Measurements from ENCODE around the gene ST8SIA4.
A peak's percentile ranks its signal among the peaks of the same experiment; 100 is the strongest.
"Not testable (repeated sequence)": the region's sequence is repeated elsewhere in the genome, so short reads cannot be mapped to it uniquely, and the experiment has no call there.

Gene ST8SIA4

GRCh38 chr5:100828071-100828897, 74.8 kb downstream of the ST8SIA4 start:
- DNase-seq = no peak

- DNase-seq = no peak
Measured at GRCh38 chr5:100827481-100827889, 75.6 kb downstream of the ST8SIA4 start.

- no peak for DNase-seq
Measured at GRCh38 chr5:100826133-100826532, 76.9 kb downstream of the ST8SIA4 start.

GRCh38 chr5:100824635-100825034, 78.4 kb downstream of the ST8SIA4 start:
- DNase-seq = no peak

- no peak for DNase-seq
Measured at GRCh38 chr5:100823812-100824211, 79.3 kb downstream of the ST8SIA4 start.

GRCh38 chr5:100821751-100822150, 81.3 kb downstream of the ST8SIA4 start:
- DNase-seq = no peak

GRCh38 chr5:100818340-100818739, 84.7 kb downstream of the ST8SIA4 start:
- DNase-seq = no peak

- DNase-seq = no peak
Measured at GRCh38 chr5:100803397-100803796, 99.7 kb downstream of the ST8SIA4 start.

GRCh38 chr5:100802208-100802607, 100.9 kb downstream of the ST8SIA4 start:
- DNase-seq = no peak

GRCh38 chr5:100800562-100800961, 102.5 kb downstream of the ST8SIA4 start:
- no peak for DNase-seq

- no peak for DNase-seq
Measured at GRCh38 chr5:100799166-100799565, 103.9 kb downstream of the ST8SIA4 start.

GRCh38 chr5:100797861-100798260, 105.2 kb downstream of the ST8SIA4 start:
- no peak for DNase-seq

- DNase-seq = no peak
Measured at GRCh38 chr5:100796851-100797250, 106.2 kb downstream of the ST8SIA4 start.

- no peak for DNase-seq
Measured at GRCh38 chr5:100794844-100795243, 108.2 kb downstream of the ST8SIA4 start.

- no peak for DNase-seq
Measured at GRCh38 chr5:100794218-100794617, 108.9 kb downstream of the ST8SIA4 start.

- no peak for DNase-seq
Measured at GRCh38 chr5:100792781-100793180, 110.3 kb downstream of the ST8SIA4 start.

GRCh38 chr5:100791391-100791790, 111.7 kb downstream of the ST8SIA4 start:
- no peak for DNase-seq

GRCh38 chr5:100790951-100791350, 112.1 kb downstream of the ST8SIA4 start:
- DNase-seq = no peak

GRCh38 chr5:100790170-100790665, 112.9 kb downstream of the ST8SIA4 start:
- no peak for DNase-seq

- DNase-seq = no peak
Measured at GRCh38 chr5:100789694-100790093, 113.4 kb downstream of the ST8SIA4 start.

- no peak for DNase-seq
Measured at GRCh38 chr5:100788417-100788816, 114.7 kb downstream of the ST8SIA4 start.

- DNase-seq = no peak
Measured at GRCh38 chr5:100787648-100788047, 115.4 kb downstream of the ST8SIA4 start.

GRCh38 chr5:100785536-100785935, 117.5 kb downstream of the ST8SIA4 start:
- not testable (repeated sequence) for DNase-seq

- peak; percentile 41 for DNase-seq
Measured at GRCh38 chr5:100780376-100780870, 122.7 kb downstream of the ST8SIA4 start.
